GM18508 (cell line): ENCODE data around the gene ZNF385D.
"Not testable (repeated sequence)": the region's sequence is repeated elsewhere in the genome, so short reads cannot be mapped to it uniquely, and the experiment has no call there.

Experiments
- ATAC-seq: cut with Tn5 transposase; IDR thresholded peaks from one replicate; pipeline ENCODE4 v1.9.1; 2021; ENCODE audit warnings: moderate number of reproducible peaks; ENCODE audit not compliant: insufficient read depth, unreplicated experiment

ZNF385D gene

DNA sequence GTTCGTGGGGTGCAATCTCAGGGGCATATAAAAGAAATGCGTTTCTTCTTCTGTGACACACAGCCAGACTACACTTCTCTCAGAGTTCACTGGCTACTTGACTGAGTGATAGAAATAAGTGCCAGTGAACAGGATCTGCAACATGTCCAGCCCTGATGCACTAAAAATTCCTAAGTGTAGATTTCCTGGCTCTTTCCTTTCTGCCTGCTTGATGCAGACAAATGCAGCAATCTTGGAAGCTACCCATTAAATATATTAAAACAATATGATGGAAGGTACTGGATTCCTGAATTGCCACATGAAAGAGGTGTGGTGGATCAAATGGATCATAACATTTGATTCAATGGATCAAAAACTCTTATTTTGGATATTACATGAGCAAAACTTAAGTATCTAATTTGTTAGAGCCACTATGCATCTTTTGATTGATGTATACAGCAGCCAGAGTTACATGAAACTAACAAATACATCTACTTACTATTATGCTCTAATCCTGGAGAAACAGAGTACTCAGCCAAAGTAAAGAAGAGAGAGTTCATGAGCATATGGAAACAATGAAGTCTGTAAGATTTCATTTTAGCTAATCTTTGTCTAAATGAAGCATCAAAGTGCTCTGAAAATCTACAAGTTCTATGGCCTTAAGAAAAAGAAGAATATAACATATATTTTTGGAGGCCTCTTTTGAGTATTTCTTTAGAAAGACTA lies 222.6 kb downstream of the ZNF385D start:
- no peak for ATAC-seq

DNA sequence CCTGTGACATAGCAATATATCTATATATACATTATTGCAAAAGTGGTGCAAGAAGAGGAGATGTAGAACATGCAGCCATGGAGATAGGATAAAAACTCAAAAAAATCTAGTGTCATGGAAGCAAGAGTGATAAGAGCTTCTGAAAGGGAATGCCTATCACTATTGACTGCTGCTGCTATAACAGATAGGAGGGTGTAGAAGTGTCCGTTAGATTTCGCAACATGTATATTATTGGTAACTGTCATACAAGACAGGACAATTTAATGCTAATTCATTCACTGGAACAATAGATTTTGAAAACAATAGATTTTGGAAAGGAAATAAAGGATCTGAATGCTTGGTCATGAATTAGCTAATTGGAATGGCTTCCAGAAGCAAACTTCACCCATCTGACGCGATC lies 224.5 kb downstream of the ZNF385D start:
- ATAC-seq = no peak

GRCh38 chr3:21524133-21524532 lies 226.9 kb downstream of the ZNF385D start:
- ATAC-seq = no peak

DNA sequence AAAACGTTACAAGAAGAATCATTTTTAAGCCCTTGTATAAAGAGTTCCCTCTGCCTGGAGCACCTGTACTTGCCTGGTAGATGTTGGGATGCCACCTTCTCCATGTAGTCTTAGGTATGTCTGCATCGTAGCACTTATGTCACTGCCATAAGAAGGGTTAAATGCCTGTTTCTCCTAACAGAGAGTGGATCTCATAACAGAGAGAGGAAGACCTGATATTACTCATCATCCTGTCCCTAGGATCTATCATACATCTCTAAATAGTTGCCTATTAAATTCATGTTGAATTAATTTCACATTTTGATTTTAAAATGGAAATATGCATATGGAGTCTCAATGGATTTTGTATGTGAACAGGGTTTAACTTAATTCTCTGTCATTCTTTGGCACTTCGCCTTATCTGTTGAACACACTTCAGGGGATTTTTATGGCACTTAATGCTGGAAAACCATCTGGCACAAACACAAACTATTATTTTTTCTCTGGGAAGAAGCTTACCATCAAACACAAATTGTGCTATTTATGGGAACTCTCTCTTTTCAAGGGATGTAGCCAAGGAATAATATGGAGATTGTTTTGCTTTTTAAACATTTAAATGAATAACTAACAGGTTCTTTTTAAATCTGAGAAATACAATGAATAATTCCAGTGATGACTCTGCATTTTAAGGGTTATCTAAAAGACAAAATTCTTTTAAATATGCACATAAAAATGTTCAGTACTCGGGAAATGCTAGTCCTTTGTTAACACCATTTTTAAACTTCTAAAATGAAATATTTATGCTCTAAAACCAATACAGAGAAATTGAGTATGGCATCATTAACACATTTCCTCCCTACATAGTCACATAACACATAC lies 230.7 kb downstream of the ZNF385D start:
- ATAC-seq = no peak

DNA sequence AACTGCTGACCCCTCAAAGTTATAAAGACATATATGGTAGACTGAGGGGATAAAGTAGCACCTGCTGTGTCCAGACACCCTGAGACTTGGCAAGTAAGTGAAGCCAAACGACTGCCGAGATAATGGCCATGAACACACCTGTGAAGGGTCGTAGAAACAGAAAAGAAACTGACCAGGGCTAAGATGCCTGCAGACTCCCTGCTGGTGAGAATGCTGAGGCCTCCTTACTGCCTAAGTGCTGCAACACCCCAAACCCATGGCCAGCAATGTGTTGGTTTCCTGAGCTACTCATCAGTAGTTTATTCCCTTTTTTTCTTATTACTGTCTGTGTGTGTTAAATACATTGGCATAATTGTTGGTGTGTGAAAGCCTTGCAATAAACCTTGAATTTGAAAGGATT lies 233.8 kb downstream of the ZNF385D start:
- no peak for ATAC-seq

- no peak for ATAC-seq
These were observed 235.6 kb downstream of the ZNF385D start for GRCh38 chr3:21515417-21515816.

GRCh38 chr3:21509731-21510470 lies 241.1 kb downstream of the ZNF385D start:
- no peak for ATAC-seq

DNA sequence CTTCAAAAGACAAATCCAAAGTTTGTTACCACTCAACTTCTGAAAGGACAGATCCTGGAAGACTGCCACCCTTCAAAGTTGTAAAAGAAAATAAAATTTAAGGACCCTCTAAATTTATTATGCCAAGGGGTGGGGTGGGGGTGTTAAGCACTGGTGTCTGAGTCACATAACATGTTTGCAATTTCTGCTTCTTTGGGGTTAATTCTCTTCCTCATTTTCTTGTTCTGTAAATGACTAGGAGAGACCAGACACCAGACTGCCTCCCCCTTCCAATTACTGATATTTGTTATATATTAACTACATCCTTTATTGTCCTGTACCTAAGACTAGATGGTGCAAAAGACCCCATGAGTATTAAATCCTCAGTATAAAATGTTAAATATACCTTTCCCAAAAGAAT lies 242.8 kb downstream of the ZNF385D start:
- no peak for ATAC-seq

DNA sequence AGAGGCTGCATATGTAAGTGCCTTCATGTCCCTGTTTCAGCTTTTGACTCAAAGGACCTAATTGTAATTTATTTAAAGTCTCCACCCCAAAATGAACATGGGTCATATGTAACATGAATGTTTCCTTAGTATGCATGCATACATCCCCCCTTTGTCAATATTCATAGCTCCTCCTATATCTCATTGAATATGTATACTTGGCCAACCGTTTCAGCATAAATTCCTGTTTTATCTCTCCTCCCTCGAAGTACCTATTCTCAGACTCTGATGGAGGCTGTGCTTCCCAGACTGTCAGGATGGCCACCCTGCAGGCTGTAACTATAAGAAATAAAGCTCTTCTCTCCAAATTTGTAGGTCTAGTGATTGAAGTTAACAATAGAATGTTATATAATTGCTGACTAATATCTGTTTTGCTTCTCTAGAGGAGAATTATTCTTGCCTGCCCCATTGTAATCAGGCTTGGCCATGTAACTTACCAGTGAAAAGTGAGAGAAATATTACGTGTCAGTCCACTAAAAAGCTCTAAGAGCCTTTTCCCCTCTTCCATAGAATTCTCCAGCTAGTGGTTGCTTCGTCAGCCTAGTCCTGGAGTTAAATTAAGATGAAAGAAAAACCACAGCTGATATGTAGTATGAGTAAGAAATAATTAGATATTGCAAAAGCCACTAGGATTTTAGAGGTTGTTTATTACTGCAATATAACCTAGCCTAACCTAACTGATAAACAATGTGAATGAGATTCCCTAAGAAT lies 245.1 kb downstream of the ZNF385D start:
- ATAC-seq = no peak

DNA sequence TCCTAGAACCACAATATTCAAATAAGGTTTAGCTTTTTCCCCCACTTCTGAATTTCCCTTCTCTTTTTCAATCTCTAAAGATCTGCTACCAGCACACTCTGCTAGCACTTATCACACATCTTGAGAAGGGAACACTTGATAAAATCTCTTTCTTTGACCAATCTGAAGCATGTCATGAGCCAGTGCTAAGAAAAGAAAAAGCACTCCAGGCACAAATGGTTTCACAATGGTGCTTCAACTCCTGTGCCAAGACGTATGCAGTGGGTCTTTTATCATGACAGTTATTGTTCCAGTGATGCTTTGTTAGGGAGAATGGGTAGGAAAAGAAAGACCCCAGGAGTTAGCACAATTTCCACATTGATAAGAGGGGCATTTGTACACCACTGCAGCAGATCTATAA lies 248.4 kb downstream of the ZNF385D start:
- ATAC-seq = no peak

- ATAC-seq = no peak
These were observed 250.2 kb downstream of the ZNF385D start for GRCh38 chr3:21500834-21501233.

DNA sequence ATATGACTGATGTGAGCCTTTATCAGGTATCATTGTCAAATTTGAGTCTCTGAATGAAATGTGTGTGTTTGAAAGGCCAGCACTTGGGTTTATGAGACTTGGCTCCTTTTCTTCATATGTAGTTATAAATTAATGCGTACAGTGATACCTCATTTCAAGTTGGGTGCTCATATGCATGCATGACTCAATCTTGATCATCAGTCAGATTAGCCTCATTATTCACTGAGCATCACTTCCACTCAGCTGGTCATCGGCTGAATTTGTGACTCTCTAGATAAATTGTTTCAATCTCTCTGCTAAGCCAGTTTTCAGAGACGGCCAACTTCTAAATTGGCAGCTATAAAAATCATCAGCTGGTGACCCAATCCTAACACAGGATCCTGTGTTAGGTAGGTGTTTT lies 260.3 kb downstream of the ZNF385D start:
- not testable (repeated sequence) for ATAC-seq

- ATAC-seq = no peak
These were observed 263.5 kb downstream of the ZNF385D start for GRCh38 chr3:21487520-21487919.

- ATAC-seq = not testable (repeated sequence)
These were observed 264.7 kb downstream of the ZNF385D start for GRCh38 chr3:21486024-21486935.

GRCh38 chr3:21484828-21485144 lies 266.2 kb downstream of the ZNF385D start:
- ATAC-seq = no peak

GRCh38 chr3:21484057-21484827 lies 266.8 kb downstream of the ZNF385D start:
- ATAC-seq = no peak

- ATAC-seq = no peak
These were observed 269.0 kb downstream of the ZNF385D start for GRCh38 chr3:21481991-21482390.

GRCh38 chr3:21477541-21478288 lies 273.3 kb downstream of the ZNF385D start:
- no peak for ATAC-seq
